ENCODE measurements around the gene ZAP70.

The ZAP70 gene

GRCh38 chr2:97730245-97730644, 16.9 kb downstream of the ZAP70 start:
- DNase-seq (ENCODE audit: low read depth), result peak; percentile 33
- no peak for TF ChIP-seq CTCF (IDR thresholded peaks at IDR 0.05; ENCODE audit: low read length, missing control alignments)
- no peak overlapping the region for H3K4me3 ChIP-seq (replicated peaks; ENCODE audit: low read depth, low read length)

GRCh38 chr2:97731274-97732020, 18.1 kb downstream of the ZAP70 start:
- no peak overlapping the region for H3K4me3 ChIP-seq (replicated peaks; ENCODE audit: low read depth, low read length)
- no peak for TF ChIP-seq CTCF (IDR thresholded peaks at IDR 0.05; ENCODE audit: low read length, missing control alignments)
- no peak for DNase-seq (ENCODE audit: low read depth)

GRCh38 chr2:97732436-97733340, 19.3 kb downstream of the ZAP70 start:
- no peak for TF ChIP-seq CTCF (IDR thresholded peaks at IDR 0.05; ENCODE audit: low read length, missing control alignments)
- DNase-seq (ENCODE audit: low read depth), result no peak
- H3K4me3 ChIP-seq (replicated peaks; ENCODE audit: low read depth, low read length), result no peak overlapping the region

- no peak for DNase-seq (ENCODE audit: low read depth)
- no peak for TF ChIP-seq CTCF (IDR thresholded peaks at IDR 0.05; ENCODE audit: low read length, missing control alignments)
- no peak overlapping the region for H3K4me3 ChIP-seq (replicated peaks; ENCODE audit: low read depth, low read length)
Observed at GRCh38 chr2:97733341-97734035, 20.1 kb downstream of the ZAP70 start.

GRCh38 chr2:97734061-97735051, 21.0 kb downstream of the ZAP70 start:
- no peak for DNase-seq (ENCODE audit: low read depth)
- H3K4me3 ChIP-seq (replicated peaks; ENCODE audit: low read depth, low read length), result no peak overlapping the region
- no peak for TF ChIP-seq CTCF (IDR thresholded peaks at IDR 0.05; ENCODE audit: low read length, missing control alignments)

GRCh38 chr2:97735161-97735561, 21.8 kb downstream of the ZAP70 start:
- DNase-seq (ENCODE audit: low read depth), result no peak
- no peak for TF ChIP-seq CTCF (IDR thresholded peaks at IDR 0.05; ENCODE audit: low read length, missing control alignments)
- no peak overlapping the region for H3K4me3 ChIP-seq (replicated peaks; ENCODE audit: low read depth, low read length)
